Sigmoid colon (tissue), 4 donors: ENCODE results near the gene NRTN.

ENCODE experiments used
- CTCF ChIP-seq, 4 experiments: fragments of 450-650 bp in 3 of 4; fragments of 200-600 bp in 1 of 4; IDR thresholded peaks; one replicate each; pipeline ENCODE4 v1.5.1; 2016 to 2019; ENCODE audit warnings: antibody characterized with exemption in 4 of 4, mild to moderate bottlenecking in 3 of 4, moderate library complexity in 2 of 4
- EP300 ChIP-seq, 4 donors: sonication (generic); formaldehyde crosslinking; IDR thresholded peaks; one replicate each; pipeline ENCODE4 v1.6.1; 2017; ENCODE audit warnings: antibody characterized with exemption in 4 of 4

- no peak for TF ChIP-seq CTCF (IDR thresholded peaks at IDR 0.05)
- no peak for TF ChIP-seq EP300 (IDR thresholded peaks at IDR 0.05)
Measured at GRCh38 chr19:5867201-5868136, 62.6 kb downstream of the NRTN start.
